Daoy (cell line): Measurements from ENCODE around the gene FAM193B. TPM values are rescaled to one million over a fixed set of nuclear protein-coding genes. Genes with fewer than 3 reads are reported as not detected.
A peak's percentile ranks its signal among the peaks of the same experiment; 100 is the strongest.
"Not testable (repeated sequence)": the region's sequence is repeated elsewhere in the genome, so short reads cannot be mapped to it uniquely, and the experiment has no call there.

ENCODE experiments used
- DNase-seq: peaks from one replicate; pipeline ENCODE4 v3.0.0-alpha.2; 2015; ENCODE audit warnings: low read depth
- total RNA-seq: library from RNA; depleted of rRNA; stranded (reverse); fragments of >200 nt; shearing (Covaris generic); gene quantifications from 2 replicates; pipeline ENCODE4 v1.2.3, GENCODE V29; 2014

Gene FAM193B
- total RNA-seq, 1 experiment from 2014 or later, result 26.7 TPM

DNA sequence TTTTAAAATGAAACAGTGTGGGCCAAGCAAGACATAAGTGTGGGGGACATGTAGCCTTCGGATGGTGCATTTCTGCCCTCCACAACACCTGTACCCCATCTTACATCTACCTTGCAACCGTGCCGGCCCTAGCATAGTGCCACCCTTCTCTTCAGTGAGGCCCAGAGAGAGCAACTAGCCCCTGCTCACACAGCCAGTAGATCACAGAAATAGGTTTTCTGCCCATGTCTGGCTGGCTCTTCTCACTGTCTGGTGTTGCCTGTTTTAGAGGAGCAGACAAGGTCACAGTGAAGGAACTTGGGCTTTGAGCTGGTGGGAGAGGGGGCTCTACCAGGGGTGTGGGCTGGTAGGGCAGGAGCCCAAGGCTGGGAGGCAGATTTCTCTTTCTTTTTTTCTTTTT, 68.1 kb downstream of the FAM193B start:
- DNase-seq, result no peak

DNA sequence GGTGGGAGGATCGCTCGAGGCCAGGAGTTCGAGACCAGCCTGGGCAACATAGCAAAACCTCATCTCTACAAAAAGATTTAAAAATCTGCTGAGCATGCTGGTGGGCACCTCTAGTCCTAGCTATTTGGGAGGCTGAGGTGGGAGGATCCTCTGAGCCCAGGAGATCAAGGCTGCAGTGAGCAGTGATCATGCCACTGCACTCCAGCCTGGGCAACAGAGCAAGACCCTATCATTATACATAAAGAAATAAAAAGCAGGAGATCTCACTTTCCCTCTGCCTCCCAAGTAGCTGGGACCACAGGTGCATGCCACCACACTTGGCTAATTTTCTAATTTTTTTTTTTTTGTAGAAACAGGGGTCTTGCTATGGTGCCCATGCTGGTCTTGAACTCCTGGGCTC, 68.6 kb downstream of the FAM193B start:
- DNase-seq, result not testable (repeated sequence)

DNA sequence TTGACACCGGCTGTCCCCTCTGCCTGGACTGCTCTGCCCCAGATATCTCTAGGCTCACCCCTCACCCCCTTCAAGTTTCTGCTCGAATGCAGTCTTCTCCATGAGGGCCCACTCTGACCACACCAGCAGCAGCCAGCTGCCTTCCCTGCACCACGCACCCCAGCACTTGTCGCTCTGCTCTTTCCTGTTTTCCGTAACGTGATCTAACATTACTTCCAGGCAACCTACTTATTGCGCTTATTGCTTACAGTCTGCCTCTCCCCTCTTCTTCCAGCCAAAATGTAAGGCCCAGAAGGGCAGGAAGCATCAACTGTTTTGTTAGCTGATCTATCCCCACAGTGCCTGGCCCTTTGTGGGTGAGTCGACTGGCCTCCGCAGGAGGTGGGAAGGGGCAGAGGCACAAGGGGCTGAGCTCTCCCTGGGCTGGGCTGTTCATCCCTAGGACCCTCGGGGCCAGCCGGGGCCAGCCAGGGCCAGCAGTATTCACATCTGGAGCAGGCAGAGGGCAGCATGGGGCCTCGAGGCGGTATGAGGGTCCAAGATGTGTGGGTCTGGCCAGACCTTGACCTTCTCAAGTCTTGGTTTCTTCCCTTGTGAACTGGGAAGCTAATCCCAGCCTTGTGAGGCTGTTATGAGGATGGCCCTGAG, 69.3 kb downstream of the FAM193B start:
- no peak for DNase-seq

DNA sequence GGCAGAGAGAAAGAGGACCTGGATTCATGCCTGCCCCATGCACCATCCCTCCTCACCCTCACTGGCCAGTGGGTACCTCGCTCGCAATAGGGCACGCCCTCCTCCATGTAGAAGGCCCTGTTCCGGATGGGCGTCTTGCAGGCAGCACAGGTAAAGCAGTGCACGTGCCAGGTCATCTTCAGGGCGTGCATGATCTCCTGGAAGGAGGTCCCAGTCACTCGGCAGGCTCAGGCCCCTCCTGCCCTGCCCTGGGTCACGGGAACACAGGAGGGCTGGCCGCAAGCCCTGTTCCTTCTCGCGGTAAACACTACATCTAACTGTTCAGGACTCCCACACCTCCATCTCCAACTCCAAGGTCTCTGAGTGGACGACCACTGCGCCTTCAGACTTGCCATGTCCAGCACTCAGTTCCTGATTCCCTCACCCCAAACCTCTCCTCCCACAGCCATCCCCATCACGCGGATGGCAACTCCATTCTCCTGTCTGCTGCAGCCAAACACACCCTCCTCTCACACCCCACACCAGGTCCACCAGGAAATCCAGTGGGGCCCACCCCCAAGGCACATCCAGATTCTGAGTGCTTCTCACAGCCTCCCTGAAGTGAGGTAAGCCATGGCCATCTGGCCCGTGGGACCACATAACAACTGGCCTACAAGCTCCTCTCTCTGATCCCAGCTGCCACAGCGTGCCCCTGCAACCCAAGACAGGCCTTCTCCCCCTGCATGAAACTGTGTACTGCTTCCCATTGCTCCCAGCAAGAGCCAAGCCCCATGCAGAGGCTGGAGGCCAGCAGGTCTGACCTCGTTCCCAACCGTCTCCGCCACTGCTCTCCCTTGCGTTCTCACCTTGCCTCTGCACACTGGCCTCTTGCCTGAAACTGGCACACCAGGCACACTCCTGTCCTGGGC, 70.1 kb downstream of the FAM193B start:
- DNase-seq, result no peak

DNA sequence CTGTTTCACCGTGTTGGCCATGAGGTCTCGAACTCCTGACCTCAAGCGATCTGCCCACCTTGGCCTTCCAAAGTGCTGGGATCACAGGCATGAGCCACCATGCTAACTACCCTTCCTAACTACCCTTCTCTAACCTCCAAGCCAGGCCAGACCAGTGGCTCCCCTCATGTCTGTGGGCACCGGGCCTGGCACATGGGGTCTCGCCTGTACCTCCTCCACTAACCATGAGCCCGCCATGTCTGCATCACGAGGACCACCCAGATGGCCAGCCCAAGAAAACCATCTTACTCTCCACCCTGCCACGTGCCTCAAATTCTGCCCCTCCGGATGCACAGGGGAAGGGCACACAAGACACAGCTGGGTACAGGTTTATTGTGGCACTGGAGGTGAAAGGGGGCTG, 71.3 kb downstream of the FAM193B start:
- no peak for DNase-seq

DNA sequence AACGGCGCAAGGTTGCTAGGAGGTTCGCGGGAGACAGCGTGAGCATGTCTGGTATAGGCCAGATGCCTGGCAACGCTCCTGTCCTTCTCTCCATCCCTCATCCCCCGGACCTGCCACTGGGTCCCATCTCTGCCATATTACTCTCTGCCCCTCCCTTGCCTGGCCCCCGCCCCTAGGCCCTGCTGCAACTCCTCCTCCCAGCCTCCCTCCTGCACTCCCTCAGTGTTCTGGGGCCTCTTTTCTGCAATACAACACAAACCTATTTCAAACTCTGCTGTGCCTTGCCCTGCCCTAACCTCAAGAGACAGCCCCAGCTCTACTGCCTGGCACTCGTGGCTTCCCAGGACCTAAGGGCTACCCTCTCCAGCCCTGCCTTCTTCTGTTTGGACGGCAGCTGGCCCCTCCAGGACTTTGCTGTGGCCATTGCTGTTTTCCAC, 72.0 kb downstream of the FAM193B start:
- no peak for DNase-seq

DNA sequence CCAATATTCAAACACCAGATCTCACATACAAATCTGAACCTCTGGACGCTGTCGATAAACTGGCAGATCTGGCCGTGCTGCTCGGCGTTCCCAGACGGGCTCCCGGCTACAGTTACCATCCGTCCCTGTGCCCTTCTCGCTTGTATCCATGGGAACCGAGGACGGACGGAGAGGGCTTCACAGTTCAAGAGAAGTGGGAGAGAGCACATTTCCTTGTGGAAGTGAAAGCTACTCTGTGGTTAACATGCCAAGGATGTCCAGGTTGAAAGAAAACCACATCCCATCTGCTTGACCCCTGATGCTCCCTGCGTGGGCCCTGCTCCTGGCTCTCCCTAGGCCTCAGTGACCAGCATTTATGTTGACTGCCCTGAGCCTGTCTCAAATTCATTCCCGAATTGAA, 74.6 kb downstream of the FAM193B start:
- no peak for DNase-seq

DNA sequence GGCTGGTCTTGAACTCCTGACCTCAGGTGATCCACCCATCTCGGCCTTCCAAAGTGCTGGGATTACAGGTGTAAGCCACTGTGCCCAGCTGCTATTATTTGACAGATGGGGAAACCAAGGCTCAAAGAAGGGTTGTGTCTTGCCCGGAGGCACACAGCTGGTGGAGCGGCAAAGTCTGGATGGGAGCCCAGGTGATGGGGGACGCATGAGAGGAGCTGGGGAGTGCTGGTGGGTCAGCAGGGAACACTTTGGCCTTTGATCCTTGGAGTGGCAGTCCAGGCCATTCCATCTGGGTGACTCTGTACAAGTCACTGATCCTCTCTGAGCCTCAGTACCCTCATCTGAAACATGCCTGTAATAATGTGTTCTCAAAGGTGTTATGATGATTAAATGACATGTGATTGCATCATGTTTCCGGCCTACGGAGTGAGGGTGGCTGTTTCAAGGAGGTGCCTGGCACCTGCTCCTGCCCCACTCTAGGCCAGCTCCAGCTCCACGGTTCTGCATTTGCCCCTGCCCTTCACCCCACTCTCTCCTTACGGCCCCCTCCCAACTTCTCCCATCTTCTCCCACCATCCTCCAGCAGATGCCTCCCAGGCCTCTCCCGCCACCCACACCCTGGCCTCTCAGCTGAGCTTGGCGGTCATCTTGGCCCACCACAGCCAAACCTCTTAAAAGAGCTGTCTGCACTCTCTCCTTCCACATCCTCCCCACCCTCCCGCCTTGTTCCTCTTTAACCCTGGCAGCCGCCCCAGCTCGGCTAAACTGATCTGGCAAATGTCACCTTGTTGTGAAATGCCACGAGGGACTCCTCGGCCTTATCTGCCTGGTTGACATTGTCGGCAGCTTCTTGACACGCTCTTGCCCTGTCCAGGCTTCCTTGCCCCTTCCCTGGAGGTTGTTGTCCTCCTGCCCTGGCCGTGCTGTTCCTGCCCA, 75.4 kb downstream of the FAM193B start:
- peak; percentile 30 for DNase-seq

DNA sequence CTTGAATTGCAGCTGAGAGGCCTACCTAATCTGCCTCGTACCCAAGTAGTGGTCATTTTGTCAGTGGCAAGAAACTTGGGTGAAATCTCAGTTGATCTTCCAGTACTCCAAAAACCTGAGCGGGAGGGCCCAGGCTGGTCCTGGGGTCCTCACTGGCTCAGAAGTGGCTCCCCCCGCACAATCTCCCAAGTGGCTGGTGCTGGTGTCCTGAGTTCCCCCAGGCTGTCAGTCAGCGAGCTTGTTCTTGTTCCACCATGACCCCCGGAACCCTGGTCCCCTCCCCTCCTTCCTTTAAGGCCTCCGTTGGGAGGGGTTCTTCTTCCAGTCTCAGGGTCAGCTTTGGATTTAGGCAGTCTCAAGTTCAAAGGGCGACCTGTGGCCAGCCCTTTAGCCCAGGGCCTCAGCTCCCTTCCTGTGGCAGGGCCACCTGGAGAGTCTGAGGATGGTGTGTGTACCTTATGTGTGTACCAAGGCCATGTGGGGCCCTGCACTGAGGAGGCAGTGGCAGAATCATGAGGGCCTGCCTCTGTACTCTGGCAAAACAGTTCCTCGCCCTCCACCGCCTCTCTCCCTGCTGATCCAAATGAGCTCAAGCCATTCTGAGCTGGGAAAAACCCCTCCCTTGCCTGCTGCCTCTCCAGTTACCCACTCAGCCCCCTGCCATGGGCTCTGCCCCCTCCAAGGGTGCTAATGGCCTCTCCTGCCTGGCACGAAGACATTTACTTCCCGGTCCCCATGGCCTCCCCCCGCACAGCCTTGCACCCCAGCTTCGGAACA, 76.5 kb downstream of the FAM193B start:
- DNase-seq, result no peak

DNA sequence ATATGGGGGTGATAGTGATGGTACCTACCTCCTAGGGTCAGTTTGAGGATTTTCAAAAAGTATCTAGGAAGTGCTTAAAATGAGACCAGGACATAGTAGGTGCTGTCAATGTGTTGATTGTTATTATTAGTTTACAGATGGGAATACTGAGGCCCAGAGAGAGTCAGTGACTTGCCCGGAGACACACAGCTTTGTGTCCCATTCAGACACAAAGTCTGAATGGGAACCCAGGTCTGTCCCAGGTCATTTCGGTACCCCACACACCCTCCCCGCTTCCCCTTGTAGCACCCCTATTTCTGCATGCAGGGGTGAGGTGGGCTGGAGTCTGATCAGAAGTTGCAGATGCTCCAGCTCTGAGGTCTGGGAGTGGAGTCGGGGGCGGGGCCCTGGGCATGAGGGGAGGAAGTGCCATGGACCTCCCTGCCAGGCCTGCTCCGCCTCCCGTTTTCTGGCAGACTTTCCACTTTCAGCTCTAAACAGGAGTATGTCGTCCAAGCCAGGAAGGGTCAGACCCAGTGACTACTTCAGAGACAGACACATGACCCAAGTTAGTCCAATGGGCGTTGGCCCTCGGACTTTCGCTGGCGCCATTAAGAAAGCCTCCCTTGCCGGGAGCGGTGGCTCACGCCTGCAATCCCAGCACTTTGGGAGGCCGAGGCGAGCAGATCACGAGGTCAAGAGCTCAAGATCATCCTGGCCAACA, 77.7 kb downstream of the FAM193B start:
- DNase-seq, result peak; percentile 81

DNA sequence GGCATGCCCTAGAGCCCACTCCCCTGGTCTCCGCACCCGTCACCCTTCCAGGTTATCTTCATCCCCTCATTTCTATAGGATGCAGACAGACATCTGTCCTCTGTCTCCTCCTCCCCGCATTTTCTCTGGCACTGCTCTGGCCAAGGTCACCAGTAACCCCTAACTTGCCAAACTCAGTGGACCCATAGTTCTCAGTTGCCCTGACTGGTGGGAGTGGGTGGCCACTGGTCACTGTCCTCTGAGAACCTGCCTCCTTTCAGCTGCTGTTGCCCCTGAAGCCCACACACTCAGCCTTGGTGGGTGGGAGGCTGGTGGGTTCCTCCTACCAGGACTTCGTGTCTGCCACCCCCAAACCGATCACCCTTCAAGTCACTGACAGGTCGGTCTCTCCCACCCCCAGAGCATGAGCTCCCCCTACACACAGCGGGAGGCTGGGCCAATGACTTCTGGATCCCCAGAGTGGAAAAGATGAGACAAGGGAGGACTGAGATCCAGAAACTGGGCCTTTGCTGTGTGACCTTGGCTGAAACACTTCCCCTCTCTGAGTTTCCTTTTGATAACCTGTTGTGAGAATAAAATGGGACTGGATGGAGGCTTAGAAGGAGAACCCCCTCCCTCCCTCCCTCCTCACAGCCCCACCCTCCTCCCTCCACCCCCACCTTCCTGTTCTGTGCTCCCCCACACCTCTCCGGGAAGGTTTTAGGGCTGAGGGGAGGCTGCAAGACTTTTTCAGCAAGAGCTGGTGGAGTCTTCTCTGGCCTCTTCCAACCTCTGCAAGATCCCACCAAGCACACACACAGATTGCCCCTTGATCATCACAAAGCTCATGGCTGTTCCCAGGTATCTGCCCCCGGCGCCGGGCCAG, 78.6 kb downstream of the FAM193B start:
- DNase-seq, result no peak

DNA sequence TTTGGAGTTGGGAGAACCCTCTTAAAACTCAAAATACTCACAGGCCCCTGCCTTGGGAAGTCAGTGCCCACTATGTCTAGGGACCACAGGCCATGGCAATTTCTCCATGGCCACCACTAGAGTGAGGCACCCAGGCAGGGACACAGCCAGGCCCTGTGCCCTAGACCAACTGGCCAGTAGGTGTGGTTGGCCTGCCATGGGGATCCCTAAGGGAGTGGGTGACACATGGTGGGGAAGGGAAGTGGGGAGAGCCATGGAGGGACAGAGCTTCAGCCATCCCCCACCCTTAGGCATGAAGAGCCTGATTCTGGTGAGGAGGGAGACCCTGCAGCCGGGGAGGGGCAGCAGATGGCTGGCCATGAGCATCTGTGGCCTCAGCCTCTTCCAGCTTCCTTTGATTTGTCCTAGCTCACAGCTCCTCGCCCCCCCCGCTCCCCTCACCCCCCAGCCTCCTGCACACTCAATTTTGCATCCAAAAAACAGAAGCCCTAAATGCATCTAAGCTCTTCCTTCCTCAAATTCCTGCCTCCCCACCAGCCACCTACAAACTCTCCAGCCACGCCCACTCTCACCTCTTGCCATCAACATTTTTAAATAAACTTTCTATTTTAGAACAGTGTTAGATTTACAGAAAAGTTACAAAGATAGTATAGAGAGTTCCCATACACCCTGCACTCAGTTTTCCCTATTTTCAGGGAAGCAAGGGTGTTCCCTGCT, 79.4 kb downstream of the FAM193B start:
- DNase-seq, result no peak

DNA sequence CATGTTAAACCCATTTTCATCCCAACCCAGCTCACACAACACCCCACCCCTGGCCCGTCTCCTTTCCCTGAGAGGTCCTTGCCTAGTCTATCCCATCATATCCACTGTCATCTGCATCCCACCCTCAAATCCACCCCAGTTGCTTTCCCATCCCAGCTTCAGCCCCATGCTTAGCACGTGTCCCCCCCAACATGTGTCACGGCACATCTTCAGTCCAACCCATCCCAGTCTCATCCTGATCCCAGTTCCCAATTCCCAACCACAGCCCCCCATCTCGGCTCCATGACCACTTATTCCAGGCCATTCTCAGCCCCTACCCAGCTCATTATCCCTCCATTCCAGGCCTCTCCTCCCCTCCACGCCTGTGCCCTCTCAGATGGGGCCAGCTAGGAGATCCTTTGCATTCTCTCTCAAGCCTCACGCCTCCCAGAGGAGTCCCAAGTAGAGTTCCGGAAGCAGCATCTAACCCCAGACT, 80.3 kb downstream of the FAM193B start:
- DNase-seq, result no peak

DNA sequence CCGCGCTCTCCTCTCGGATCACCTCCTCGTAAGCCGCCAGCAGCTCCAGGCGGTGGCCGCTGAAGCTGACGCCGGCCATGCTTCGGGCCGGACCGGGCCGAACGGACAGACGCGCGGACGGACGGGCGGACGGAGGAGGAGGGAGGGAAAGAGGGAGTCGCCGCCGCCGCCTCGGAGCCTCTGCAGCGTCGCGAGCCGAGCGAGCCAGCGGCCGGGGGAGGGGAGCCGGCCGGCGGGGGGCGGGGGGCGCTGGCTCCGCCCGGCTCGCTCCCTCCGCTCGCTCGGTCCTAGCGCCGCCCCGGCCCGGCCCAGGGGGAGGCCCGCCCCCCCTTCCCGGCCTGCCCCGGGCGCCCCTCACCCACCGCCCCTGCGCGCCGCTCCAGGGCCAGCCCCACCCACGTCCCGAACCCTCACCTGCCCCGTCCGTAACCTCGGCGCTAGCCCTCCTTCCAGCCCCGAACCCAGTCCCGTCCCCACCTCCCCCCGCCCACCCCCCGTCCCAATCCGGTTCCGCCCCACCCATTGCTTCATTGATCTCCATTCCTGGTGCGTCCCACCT, 80.8 kb downstream of the FAM193B start, which contains the start of gene DBN1:
Gene DBN1 (minus strand): TSS at position 192 of the 559 bp plus-strand sequence. CDS start 113 bp downstream, at position 79.
- peak; percentile 80 for DNase-seq

DNA sequence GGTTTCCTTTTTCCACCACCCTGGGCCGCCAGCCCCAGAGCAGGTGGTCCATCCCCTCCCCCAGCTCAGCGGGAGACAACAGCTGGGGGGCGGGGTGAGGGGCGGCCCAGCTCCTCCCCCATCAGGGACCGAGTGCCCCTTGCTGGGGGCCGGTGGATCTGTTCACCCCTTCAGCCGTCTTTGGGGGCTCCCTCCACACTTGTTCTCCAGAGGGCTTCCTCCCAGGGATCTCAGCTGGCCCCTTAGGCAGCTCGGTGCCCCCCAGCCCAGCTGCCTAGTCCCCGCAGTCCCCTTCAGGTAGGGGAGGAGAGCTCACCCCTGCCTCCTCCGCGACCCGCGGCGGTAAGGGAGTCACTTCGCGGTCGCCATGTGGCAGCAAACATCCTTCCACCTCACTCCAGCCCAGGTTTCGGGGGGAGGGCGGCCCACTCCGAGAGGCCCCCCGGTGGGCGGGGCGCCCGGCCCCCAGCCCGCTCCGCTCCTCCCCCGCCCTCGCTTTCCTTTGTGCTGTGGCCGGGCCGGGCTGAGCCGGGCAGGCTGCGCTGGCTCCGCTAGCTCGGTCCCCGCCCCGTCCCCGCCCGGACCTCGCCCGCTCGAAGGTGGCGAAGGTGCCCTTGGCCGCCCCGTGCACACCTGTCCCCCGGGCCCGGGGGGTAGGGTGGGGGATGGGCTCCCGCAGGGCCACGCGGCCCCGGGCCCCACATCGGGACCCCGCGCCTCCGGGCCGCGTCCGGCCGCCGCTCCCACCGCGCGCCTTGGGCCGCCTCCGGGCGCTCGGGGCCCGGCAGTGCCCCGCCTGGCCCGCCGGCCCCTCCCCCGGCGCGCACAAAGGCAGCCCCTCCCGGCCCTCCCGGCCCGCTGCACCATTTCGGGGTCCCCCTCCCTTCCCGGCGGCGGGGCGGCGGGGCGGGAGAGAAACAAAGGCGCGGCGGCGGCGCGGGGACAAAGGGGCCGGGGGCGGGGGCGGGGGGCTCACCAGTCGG, 81.6 kb downstream of the FAM193B start:
- peak; percentile 66 for DNase-seq

DNA sequence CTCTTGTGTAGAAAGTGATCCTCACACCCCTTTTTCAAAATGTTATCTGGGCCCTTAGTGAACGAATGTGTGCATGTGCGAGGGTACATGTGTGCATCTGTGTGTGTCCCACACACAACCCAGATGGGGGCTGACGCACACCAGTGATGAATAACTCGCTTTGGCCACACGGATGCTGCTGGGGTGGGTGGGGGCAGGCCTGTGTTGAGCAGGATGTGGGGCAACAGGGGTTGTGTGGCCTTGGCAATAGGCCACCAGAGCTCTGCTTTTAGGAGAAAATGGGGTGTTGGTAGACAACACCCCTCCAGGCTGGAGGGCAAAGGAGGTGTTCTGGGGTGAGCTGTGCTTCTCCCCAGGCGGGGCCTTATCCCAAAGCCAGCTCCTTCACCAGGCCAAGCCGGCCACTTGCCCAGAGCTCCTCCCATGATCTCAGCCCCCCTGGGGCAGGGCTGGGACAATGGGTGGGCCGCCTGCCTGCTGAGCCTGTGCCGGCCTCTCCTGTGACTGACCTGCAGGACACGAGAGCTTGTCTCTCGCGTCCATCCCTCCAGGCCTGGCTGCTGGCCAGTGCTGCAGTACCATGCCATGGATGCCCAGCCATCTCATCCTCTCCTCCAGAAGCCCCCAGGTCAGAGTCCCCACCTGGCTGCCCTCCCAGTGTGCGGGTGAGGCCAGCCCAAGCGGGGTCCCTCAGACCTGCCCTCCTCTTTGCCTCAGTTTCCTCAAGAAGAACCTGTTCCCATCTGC, 82.6 kb downstream of the FAM193B start:
- no peak for DNase-seq
